Neuronal stem cell (in vitro differentiated cells): ENCODE measurements around the gene SAMD10.

Experiments
- DNase-seq: peaks from one replicate; pipeline ENCODE4 v3.0.0-alpha.2; 2013; ENCODE audit warnings: low spot score
- H2AFZ ChIP-seq: one replicate; pipeline ENCODE4 v1.6.1; 2013; ENCODE audit warnings: mild to moderate bottlenecking, low read length, inconsistent platforms
- H2AK5ac ChIP-seq: 2 replicates; pipeline ENCODE4 v1.6.1; 2013; ENCODE audit warnings: low read depth, mild to moderate bottlenecking, inconsistent platforms, low read length, moderate library complexity, mixed read lengths
- H2BK120ac ChIP-seq: 2 replicates; pipeline ENCODE4 v1.6.1; 2013; ENCODE audit warnings: low read depth, mild to moderate bottlenecking, inconsistent platforms, low read length, moderate library complexity, mixed read lengths
- H2BK12ac ChIP-seq: one replicate; pipeline ENCODE4 v1.6.1; 2013; ENCODE audit warnings: low read length, inconsistent platforms
- H2BK15ac ChIP-seq: 2 replicates; pipeline ENCODE4 v1.6.1; 2013; ENCODE audit warnings: mild to moderate bottlenecking, low read length, inconsistent platforms, mixed read lengths
- H2BK5ac ChIP-seq: one replicate; pipeline ENCODE4 v1.6.1; 2013; ENCODE audit warnings: inconsistent platforms, mild to moderate bottlenecking, low read length, moderate library complexity
- H3K14ac ChIP-seq: one replicate; pipeline ENCODE4 v1.6.1; 2013; ENCODE audit warnings: low read length, inconsistent platforms
- H3K18ac ChIP-seq: 2 replicates; pipeline ENCODE4 v1.6.1; 2013; ENCODE audit warnings: low read length, inconsistent platforms
- H3K23ac ChIP-seq: 2 replicates; pipeline ENCODE4 v1.6.1; 2013; ENCODE audit warnings: low read depth, mild to moderate bottlenecking, mixed read lengths, low read length, inconsistent platforms; ENCODE audit not compliant: poor library complexity
- H3K27ac ChIP-seq: replicated peaks from 3 replicates; pipeline ENCODE4 v1.5.1; 2013; ENCODE audit warnings: low read length, inconsistent platforms
- H3K27me3 ChIP-seq, 3 experiments: 2 replicates each; pipeline ENCODE4 v1.6.1; 2013; ENCODE audit warnings: low read length in 3 of 3, mild to moderate bottlenecking in 2 of 3, inconsistent platforms in 1 of 3, low read depth in 1 of 3, mixed read lengths in 1 of 3, moderate library complexity in 1 of 3; ENCODE audit not compliant: control insufficient read depth in 3 of 3, insufficient read depth in 3 of 3
- H3K36me3 ChIP-seq, 2 donors: replicated peaks in 1 of 2; 2 replicates each; pipeline ENCODE4 v1.6.1; 2013; ENCODE audit warnings: low read length in 2 of 2; ENCODE audit not compliant: control insufficient read depth in 2 of 2, insufficient read depth in 2 of 2
- H3K4ac ChIP-seq: 2 replicates; pipeline ENCODE4 v1.6.1; 2013; ENCODE audit warnings: inconsistent platforms, mild to moderate bottlenecking, low read length, moderate library complexity
- H3K4me1 ChIP-seq, 2 donors: 1 replicate in 1 of 2; 2 replicates in 1 of 2; pipeline ENCODE4 v1.6.1; 2013; ENCODE audit warnings: low read length in 2 of 2, low read depth in 1 of 2; ENCODE audit not compliant: control insufficient read depth in 2 of 2, insufficient read depth in 1 of 2
- H3K4me2 ChIP-seq: one replicate; pipeline ENCODE4 v1.6.1; 2013; ENCODE audit warnings: mild to moderate bottlenecking, low read length, inconsistent platforms; ENCODE audit not compliant: insufficient read depth, poor library complexity, severe bottlenecking
- H3K4me3 ChIP-seq, 2 donors: 2 replicates each; pipeline ENCODE4 v1.5.1; 2013; ENCODE audit warnings: low read length in 2 of 2, mild to moderate bottlenecking in 2 of 2, inconsistent platforms in 1 of 2, moderate library complexity in 1 of 2
- H3K79me1 ChIP-seq: one replicate; pipeline ENCODE4 v1.6.1; 2013; ENCODE audit warnings: low read depth, mild to moderate bottlenecking, inconsistent platforms, low read length, moderate library complexity
- H3K9ac ChIP-seq: one replicate; pipeline ENCODE4 v1.6.1; 2013; ENCODE audit warnings: mild to moderate bottlenecking, low read depth, low read length, inconsistent platforms; ENCODE audit not compliant: poor library complexity
- H3K9me3 ChIP-seq, 2 donors: replicated peaks in 1 of 2; 2 replicates each; pipeline versions ENCODE3 to v1.6.1; 2013; ENCODE audit warnings: low read length in 2 of 2, mild to moderate bottlenecking in 2 of 2, inconsistent platforms in 1 of 2, low read depth in 1 of 2, mixed read lengths in 1 of 2, moderate library complexity in 1 of 2; ENCODE audit not compliant: control insufficient read depth in 2 of 2, insufficient read depth in 1 of 2
- H4K8ac ChIP-seq: one replicate; pipeline ENCODE4 v1.6.1; 2013; ENCODE audit warnings: low read depth, mild to moderate bottlenecking, inconsistent platforms, low read length, moderate library complexity
- H4K91ac ChIP-seq: one replicate; pipeline ENCODE4 v1.6.1; 2013; ENCODE audit warnings: low read length, low read depth, mild to moderate bottlenecking, inconsistent platforms; ENCODE audit not compliant: poor library complexity
- WGBS, 2 donors: extraction: QIAGEN DNeasy Blood & Tissue Kit; methylation state at CpG; one replicate each; pipeline ENCODE4 v1.1.7; 2013; ENCODE audit warnings: missing lambda C conversion rate in 2 of 2, mixed read lengths in 1 of 2; ENCODE audit not compliant: insufficient read length in 2 of 2, insufficient replicate concordance in 1 of 2; ENCODE audit errors: extremely low coverage in 2 of 2; 5-methylcytosine and 5-hydroxymethylcytosine counted together

The SAMD10 gene

GRCh38 chr20:63968136-63968927 lies 11.1 kb downstream of the SAMD10 start:
- DNase-seq = no peak
- Histone ChIP-seq H3K36me3 (peaks cover 37 to 40% of the 10 kb centered on the region in 2 donors), H3K9me3 (peaks cover 0 to 31% of the 10 kb centered on the region in 2 donors)

GRCh38 chr20:63967330-63968135 lies 11.9 kb downstream of the SAMD10 start:
- Histone ChIP-seq H2BK12ac (no peak overlapping the region), H2AFZ (no peak overlapping the region), H3K4me1 (peaks cover 9 to 13% of the 10 kb centered on the region in 2 donors), H3K27ac (no peak overlapping the region), H3K36me3 (peaks cover 42 to 48% of the 10 kb centered on the region in 2 donors), H3K4me3 (no peak overlapping the region), H3K79me1 (peaks cover 5% of the 10 kb centered on the region), H3K23ac (peak overlapping the region; percentile 55), H3K14ac (no peak overlapping the region), H3K9me3 (peaks cover 0 to 31% of the 10 kb centered on the region in 2 donors), H3K18ac (no peak overlapping the region), H3K9ac (no peak overlapping the region), H2BK5ac (peak overlapping the region; percentile 60), H2BK15ac (no peak overlapping the region), H2AK5ac (no peak overlapping the region), H4K8ac (no peak overlapping the region), H3K4ac (no peak overlapping the region), H2BK120ac (no peak overlapping the region), H4K91ac (no peak overlapping the region), H3K4me2 (no peak overlapping the region), H3K27me3 (peaks cover 0 to 6% (median 0%) of the 10 kb centered on the region in 3 experiments)
- WGBS, 2 donors = no CpG with 5 or more reads among the region's 28 CpGs
- no peak for DNase-seq

More at GRCh38 chr20:63968136-63968927, 11.1 kb downstream of the SAMD10 start:
- Histone ChIP-seq H4K91ac (no peak overlapping the region), H3K9ac (peak overlapping the region; percentile 63), H3K14ac (no peak overlapping the region), H3K18ac (no peak overlapping the region), H2AK5ac (peak overlapping the region; percentile 68), H2BK15ac (no peak overlapping the region), H2BK5ac (peak overlapping the region; percentile 61), H2BK120ac (no peak overlapping the region), H3K79me1 (peaks cover 4% of the 10 kb centered on the region), H3K27me3 (peaks cover 0 to 9% (median 0%) of the 10 kb centered on the region in 3 experiments), H3K4ac (no peak overlapping the region), H2BK12ac (no peak overlapping the region), H3K27ac (no peak overlapping the region), H3K4me2 (peak overlapping the region; percentile 66), H3K4me1 (peaks cover 9 to 13% of the 10 kb centered on the region in 2 donors), H3K23ac (peak overlapping the region; percentile 92), H3K4me3 (peak overlapping the region in 1 of 2 donors; percentile 71), H2AFZ (no peak overlapping the region), H4K8ac (no peak overlapping the region)
- WGBS, 2 donors = no CpG with 5 or more reads among the region's 14 CpGs

GRCh38 chr20:63966944-63967322 lies 12.5 kb downstream of the SAMD10 start:
- peaks cover 0 to 4% (median 0%) of the 10 kb centered on the region in 3 experiments for H3K27me3 ChIP-seq
- no peak overlapping the region for H3K23ac ChIP-seq
- H3K4me3 ChIP-seq = no peak overlapping the region
- H3K4me2 ChIP-seq = no peak overlapping the region
- no peak overlapping the region for H2BK15ac ChIP-seq
- H3K36me3 ChIP-seq = peaks cover 45 to 54% of the 10 kb centered on the region in 2 donors
- H3K18ac ChIP-seq = no peak overlapping the region
- no peak overlapping the region for H3K27ac ChIP-seq
- H2BK120ac ChIP-seq = no peak overlapping the region
- H3K9ac ChIP-seq = no peak overlapping the region
- H3K9me3 ChIP-seq = peaks cover 0 to 31% of the 10 kb centered on the region in 2 donors
- H4K91ac ChIP-seq = no peak overlapping the region
- H2AFZ ChIP-seq = no peak overlapping the region
- no peak overlapping the region for H3K4ac ChIP-seq
- no peak overlapping the region for H2BK12ac ChIP-seq
- no peak for DNase-seq
- peaks cover 9 to 13% of the 10 kb centered on the region in 2 donors for H3K4me1 ChIP-seq
- no peak overlapping the region for H4K8ac ChIP-seq
- no peak overlapping the region for H2BK5ac ChIP-seq
- H2AK5ac ChIP-seq = peak overlapping the region; percentile 28
- H3K79me1 ChIP-seq = peaks cover 10% of the 10 kb centered on the region
- no peak overlapping the region for H3K14ac ChIP-seq
- no CpG with 5 or more reads among the region's 13 CpGs for WGBS, 2 donors
